OCI-LY7 (cell line): ENCODE results near the gene SMURF1.

Source experiments
- CTCF ChIP-seq: fragments of 200-600 bp; sonication (generic); conservative IDR thresholded peaks from 2 replicates; pipeline ENCODE4 v1.5.1; 2014; ENCODE audit warnings: mild to moderate bottlenecking, antibody characterized with exemption, low read length, moderate library complexity, mixed read lengths
- EZH2phosphoT487 ChIP-seq: fragments of 200-600 bp; sonication (generic); IDR thresholded peaks from 2 replicates; pipeline ENCODE4 v1.6.1; 2018; ENCODE audit warnings: low read depth, borderline replicate concordance, mild to moderate bottlenecking, mixed run types, antibody characterized with exemption, low read length, moderate library complexity, mixed read lengths

- no peak for TF ChIP-seq CTCF
- no peak for TF ChIP-seq EZH2phosphoT487
These were observed 155.3 kb downstream of the SMURF1 start for GRCh38 chr7:98988641-98989040.
